Esophagus muscularis mucosa (tissue), 4 donors: ENCODE data around the gene KIF21B. TPM values are rescaled to one million over a fixed set of nuclear protein-coding genes. Genes with fewer than 3 reads are reported as not detected.

Source experiments
- DNase-seq: peaks from one replicate; pipeline ENCODE4 v3.0.0-alpha.2; 2017; ENCODE audit errors: extremely low spot score
- H3K27ac ChIP-seq, 4 donors: fragments of 200-600 bp; sonication (generic); replicated peaks in 1 of 4; 1 replicate in 3 of 4; 2 replicates in 1 of 4; pipeline ENCODE4 v1.5.1; 2016 to 2019; ENCODE audit warnings: mild to moderate bottlenecking in 1 of 4
- H3K27me3 ChIP-seq, 4 donors: fragments of 200-600 bp; sonication (generic); one replicate each; pipeline versions ENCODE4 v1.5.1 to v1.6.0; 2016 to 2019
- H3K36me3 ChIP-seq, 4 donors: fragments of 200-600 bp; sonication (generic); one replicate each; pipeline ENCODE4 v1.5.1; 2016 to 2019
- H3K4me1 ChIP-seq, 4 donors: fragments of 200-600 bp; sonication (generic); one replicate each; pipeline ENCODE4 v1.5.1; 2016 to 2019
- H3K4me3 ChIP-seq, 4 donors: fragments of 200-600 bp; sonication (generic); 1 replicate in 2 of 4; 2 replicates in 2 of 4; pipeline ENCODE4 v1.5.1; 2016 to 2019; ENCODE audit warnings: mild to moderate bottlenecking in 4 of 4, moderate library complexity in 1 of 4
- H3K9me3 ChIP-seq, 4 donors: fragments of 200-600 bp; sonication (generic); 1 replicate in 3 of 4; 2 replicates in 1 of 4; pipeline ENCODE4 v1.5.1; 2016 to 2019
- EP300 ChIP-seq: sonication (generic); formaldehyde crosslinking; IDR thresholded peaks from one replicate; pipeline ENCODE4 v1.6.1; 2017; ENCODE audit warnings: antibody characterized with exemption
- POLR2A ChIP-seq: fragments of 450-650 bp; IDR thresholded peaks from one replicate; pipeline ENCODE4 v1.6.1; 2017; ENCODE audit warnings: antibody characterized with exemption, moderate library complexity, mild to moderate bottlenecking, low read depth
- POLR2AphosphoS5 ChIP-seq, 2 donors: sonication (generic); formaldehyde crosslinking; IDR thresholded peaks; one replicate each; pipeline ENCODE4 v1.6.1; 2017; ENCODE audit warnings: antibody characterized with exemption in 2 of 2
- WGBS: methylation state at CpG from one replicate; pipeline ENCODE4 v1.1.5; 2018; 5-methylcytosine and 5-hydroxymethylcytosine counted together
- intact Hi-C: fragments of 100-400 bp; cut with DNase I; formaldehyde crosslinking; loops from one replicate; pipeline ENCODE4 v1.15.1; 2023
- total RNA-seq, 4 donors: library from RNA; depleted of rRNA; stranded (reverse); fragments of >200 nt; gene quantifications; one replicate each; pipeline versions ENCODE4 v1.1.0 to v1.2.1, GENCODE V29; 2016
- TF ChIP-seq, protein P1 (sequence below), 3 experiments: fragments of 200-600 bp in 2 of 3; fragments of 450-650 bp in 1 of 3; sonication (generic) in 2 of 3; IDR thresholded peaks; one replicate each; pipeline ENCODE4 v1.5.1; 2017 to 2019; ENCODE audit warnings: antibody characterized with exemption in 3 of 3, mild to moderate bottlenecking in 2 of 3, moderate library complexity in 1 of 3

KIF21B gene
- total RNA-seq, 4 donors from 2014 or later: 1.6 to 2.5 (median 1.9) TPM

DNA sequence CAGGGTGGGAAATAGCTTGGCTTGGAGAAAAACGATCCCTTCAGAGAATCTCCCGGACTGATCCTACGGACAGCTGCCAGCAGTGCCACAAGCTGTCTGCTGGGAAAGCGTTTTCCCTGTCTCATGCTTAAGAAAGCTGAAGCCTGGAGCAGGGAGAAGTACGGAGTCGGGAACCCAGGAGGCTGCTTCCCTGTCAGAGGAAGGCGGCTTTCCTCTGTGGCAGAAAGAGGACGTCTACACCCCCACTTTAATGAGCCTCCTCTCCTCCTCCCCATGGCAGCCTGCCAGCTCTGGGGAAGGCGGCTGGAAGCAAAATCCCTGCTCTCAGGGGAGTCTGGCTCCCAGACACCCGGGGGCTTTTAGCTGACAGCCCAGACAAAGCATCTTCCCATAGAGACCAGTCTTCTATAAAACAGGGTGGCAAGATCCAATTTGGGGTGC, 7.3 kb downstream of the KIF21B start:
- intact Hi-C loops: no loop called here
- Histone ChIP-seq H3K4me1 (peaks cover 19 to 44% (median 36%) of the 10 kb centered on the region in 4 donors), H3K36me3 (no peaks in the 10 kb centered on the region), H3K27ac (no peak overlapping the region), H3K9me3 (no peaks in the 10 kb centered on the region), H3K4me3 (no peak overlapping the region), H3K27me3 (peaks cover 0 to 39% (median 2%) of the 10 kb centered on the region in 4 donors)
- no peak for DNase-seq
- no peak for TF ChIP-seq EP300
- no peak for TF ChIP-seq POLR2AphosphoS5 (IDR thresholded peaks at IDR 0.05)
- TF ChIP-seq, protein P1, sequence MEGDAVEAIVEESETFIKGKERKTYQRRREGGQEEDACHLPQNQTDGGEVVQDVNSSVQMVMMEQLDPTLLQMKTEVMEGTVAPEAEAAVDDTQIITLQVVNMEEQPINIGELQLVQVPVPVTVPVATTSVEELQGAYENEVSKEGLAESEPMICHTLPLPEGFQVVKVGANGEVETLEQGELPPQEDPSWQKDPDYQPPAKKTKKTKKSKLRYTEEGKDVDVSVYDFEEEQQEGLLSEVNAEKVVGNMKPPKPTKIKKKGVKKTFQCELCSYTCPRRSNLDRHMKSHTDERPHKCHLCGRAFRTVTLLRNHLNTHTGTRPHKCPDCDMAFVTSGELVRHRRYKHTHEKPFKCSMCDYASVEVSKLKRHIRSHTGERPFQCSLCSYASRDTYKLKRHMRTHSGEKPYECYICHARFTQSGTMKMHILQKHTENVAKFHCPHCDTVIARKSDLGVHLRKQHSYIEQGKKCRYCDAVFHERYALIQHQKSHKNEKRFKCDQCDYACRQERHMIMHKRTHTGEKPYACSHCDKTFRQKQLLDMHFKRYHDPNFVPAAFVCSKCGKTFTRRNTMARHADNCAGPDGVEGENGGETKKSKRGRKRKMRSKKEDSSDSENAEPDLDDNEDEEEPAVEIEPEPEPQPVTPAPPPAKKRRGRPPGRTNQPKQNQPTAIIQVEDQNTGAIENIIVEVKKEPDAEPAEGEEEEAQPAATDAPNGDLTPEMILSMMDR (IDR thresholded peaks at IDR 0.05): no peak
- TF ChIP-seq POLR2A: no peak
- 13% methylated on average over 8 of the region's 10 CpGs for WGBS

DNA sequence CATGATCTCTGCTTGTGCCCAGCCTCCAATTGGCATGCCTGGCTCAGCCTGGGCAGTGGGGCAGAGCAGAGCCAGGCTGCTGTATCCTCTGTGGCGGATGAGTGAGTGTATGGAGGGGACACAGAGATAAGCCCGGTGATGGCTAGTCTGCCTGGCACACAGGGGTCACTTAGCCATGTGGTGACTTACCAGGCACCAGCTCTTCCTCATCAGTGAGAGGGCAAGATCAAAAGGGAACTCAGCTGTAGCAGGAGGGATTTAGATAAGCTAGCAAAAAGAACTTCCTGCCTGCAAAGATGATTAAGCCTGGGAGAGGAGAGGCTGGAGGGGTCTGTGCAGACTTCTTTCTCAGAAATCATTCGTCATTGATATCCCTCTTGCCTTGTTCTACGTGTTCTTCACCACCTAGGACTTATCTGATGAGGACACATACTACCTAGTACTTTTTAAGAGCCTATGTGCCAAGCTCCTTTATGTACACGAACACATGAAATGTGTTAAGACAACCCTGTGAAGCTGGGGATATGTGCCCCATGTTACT, 7.9 kb downstream of the KIF21B start:
- Histone ChIP-seq H3K9me3 (no peaks in the 10 kb centered on the region), H3K27ac (no peak overlapping the region), H3K36me3 (no peaks in the 10 kb centered on the region), H3K4me3 (no peak overlapping the region), H3K27me3 (peaks cover 0 to 43% (median 2%) of the 10 kb centered on the region in 4 donors), H3K4me1 (peaks cover 19 to 38% (median 33%) of the 10 kb centered on the region in 4 donors)
- TF ChIP-seq POLR2A: no peak
- TF ChIP-seq POLR2AphosphoS5 (IDR thresholded peaks at IDR 0.05): no peak
- no peak for TF ChIP-seq EP300
- TF ChIP-seq, protein P1 (IDR thresholded peaks at IDR 0.05): no peak
- no peak for DNase-seq
- intact Hi-C loops: no loop called here
- WGBS: 76% methylated on average over 5 of the region's 5 CpGs

DNA sequence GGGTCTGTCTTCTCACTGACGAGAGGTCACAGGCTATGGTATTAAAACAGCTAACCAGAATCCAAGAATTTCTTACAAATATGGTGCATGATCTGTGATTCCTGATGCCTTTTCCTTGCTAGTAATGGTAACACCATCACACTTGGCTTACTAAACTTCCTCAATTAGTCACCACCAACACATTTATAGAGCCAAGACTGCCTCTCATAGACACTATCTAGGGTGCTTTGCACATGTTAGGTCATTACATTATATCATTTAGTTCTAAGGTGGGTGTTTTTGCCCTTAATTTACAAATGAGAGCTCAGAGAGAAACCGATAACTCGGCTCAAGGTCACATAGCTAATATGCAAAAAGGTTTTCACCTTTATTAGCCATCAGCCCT, 8.7 kb downstream of the KIF21B start:
- TF ChIP-seq EP300 (no peak), POLR2AphosphoS5 (IDR thresholded peaks at IDR 0.05) (no peak), POLR2A (no peak)
- TF ChIP-seq, protein P1 (IDR thresholded peaks at IDR 0.05): no peak
- intact Hi-C loops: no loop called here
- Histone ChIP-seq H3K27ac (no peak overlapping the region), H3K4me1 (peaks cover 19 to 37% (median 32%) of the 10 kb centered on the region in 4 donors), H3K9me3 (no peaks in the 10 kb centered on the region), H3K4me3 (no peak overlapping the region), H3K36me3 (no peaks in the 10 kb centered on the region), H3K27me3 (peaks cover 0 to 47% (median 2%) of the 10 kb centered on the region in 4 donors)
- no peak for DNase-seq
- 85% methylated on average over 3 of the region's 3 CpGs for WGBS

DNA sequence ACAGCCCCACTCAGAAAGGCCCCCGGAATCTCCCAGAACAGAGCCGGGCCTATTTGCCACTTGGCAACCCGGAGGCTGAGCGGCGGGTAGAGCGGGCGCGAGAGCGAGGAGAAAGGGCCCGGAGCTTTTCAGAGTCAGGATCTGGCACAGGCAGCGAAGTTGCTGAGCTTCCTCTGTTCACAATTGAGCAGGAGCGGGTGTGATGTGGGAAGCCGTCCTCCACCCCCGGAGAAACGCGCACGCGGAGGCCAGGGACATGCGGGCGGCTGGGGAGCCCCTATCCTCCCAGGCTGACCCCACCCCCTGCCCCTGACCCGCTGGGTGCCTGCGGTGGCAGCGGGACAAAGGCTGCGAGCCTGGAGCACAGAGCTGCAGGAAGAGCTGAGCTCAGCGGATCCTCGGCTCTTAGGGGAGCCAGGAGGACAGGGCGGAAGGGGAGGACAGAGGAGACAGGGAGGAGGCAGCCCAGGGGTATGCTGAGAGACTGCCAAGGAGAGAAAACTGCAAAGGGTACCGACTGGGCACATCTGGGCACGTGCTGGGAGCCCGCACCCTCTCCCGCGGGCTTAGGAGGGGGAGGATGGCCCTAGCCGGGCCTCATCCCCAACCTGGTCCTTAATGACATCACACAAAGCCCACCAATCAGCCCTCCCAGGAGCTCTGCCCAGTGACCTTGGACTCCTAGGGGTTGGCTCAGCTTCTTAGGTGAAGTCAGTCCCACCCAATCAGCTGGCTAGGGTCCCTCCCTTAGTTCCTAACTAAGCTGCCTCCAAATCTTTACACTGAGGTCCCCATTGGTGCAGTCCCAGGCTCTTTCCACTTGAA, 9.3 kb downstream of the KIF21B start:
- Histone ChIP-seq H3K27ac (no peak overlapping the region), H3K36me3 (no peaks in the 10 kb centered on the region), H3K4me3 (peak overlapping the region in 1 of 4 donors; percentile 38), H3K9me3 (no peaks in the 10 kb centered on the region), H3K4me1 (peaks cover 19 to 37% (median 32%) of the 10 kb centered on the region in 4 donors), H3K27me3 (peaks cover 0 to 47% (median 2%) of the 10 kb centered on the region in 4 donors)
- TF ChIP-seq EP300: no peak
- TF ChIP-seq, protein P1 (IDR thresholded peaks at IDR 0.05): no peak
- TF ChIP-seq POLR2AphosphoS5 (IDR thresholded peaks at IDR 0.05): no peak
- intact Hi-C loops: no loop called here
- DNase-seq: no peak
- 80% methylated on average over 18 of the region's 33 CpGs for WGBS
